ENCODE data around the gene AP1M1. TPM values are rescaled to one million over a fixed set of nuclear protein-coding genes. Genes with fewer than 3 reads are reported as not detected.
A peak's percentile ranks its signal among the peaks of the same experiment; 100 is the strongest.

AP1M1 gene
- total RNA-seq, 1 experiment from 2014 or later, result 27.7 TPM

GRCh38 chr19:16247353-16248182, 49.9 kb downstream of the AP1M1 start:
- ATAC-seq (peak; percentile 99), DNase-seq (ENCODE audit: low spot score) (peak; percentile 95)
- Mint-ChIP-seq H3K9me3 (no peaks in the 10 kb centered on the region), H3K4me1 (no peaks in the 10 kb centered on the region), H3K27ac (0 out of 2 replicates have a peak overlapping the region, but pooled peaks have one; percentile 48), H3K4me3 (no peak overlapping the region), H3K27me3 (ENCODE audit: low read depth) (no peaks in the 10 kb centered on the region), H3K36me3 (no peaks in the 10 kb centered on the region)
- TF ChIP-seq ZBTB21 (CRISPR knock-in tag; IDR thresholded peaks at IDR 0.05; ENCODE audit: borderline replicate concordance) (no peak), ZNF121 (CRISPR knock-in tag; IDR thresholded peaks at IDR 0.05) (peak; percentile 59; the same call in 1 of the 2 replicates), JUN (CRISPR knock-in tag; IDR thresholded peaks at IDR 0.05) (no peak), CTCF (IDR thresholded peaks at IDR 0.05) (peak; percentile 80), GRHL2 (CRISPR knock-in tag; IDR thresholded peaks at IDR 0.05; ENCODE audit: insufficient replicate concordance, severe bottlenecking) (no peak), CBFB (CRISPR knock-in tag; IDR thresholded peaks at IDR 0.05; ENCODE audit: low read depth) (no peak), NFYB (CRISPR knock-in tag; conservative IDR thresholded peaks at IDR 0.05; ENCODE audit: low read depth) (no peak)
- POLR2A ChIA-PET, result interaction anchor here (0.6 kb wide), 1 partner anchor 818 kb away, joined by 4 read pairs; no protein-coding TSS in a partner anchor
- CTCF ChIA-PET, result interaction anchor here (0.6 to 6.4 kb wide), 26 partner anchors 11 to 1842 kb away, joined by 3 to 92 read pairs (median 4); partner anchors contain the start of gene FAM32A

GRCh38 chr19:16248380-16249023, 50.8 kb downstream of the AP1M1 start:
- Mint-ChIP-seq H3K9me3 (no peaks in the 10 kb centered on the region), H3K4me3 (no peak overlapping the region), H3K4me1 (no peaks in the 10 kb centered on the region), H3K27me3 (ENCODE audit: low read depth) (no peaks in the 10 kb centered on the region), H3K27ac (no peak overlapping the region), H3K36me3 (no peaks in the 10 kb centered on the region)
- no peak for TF ChIP-seq GABPB1 (CRISPR knock-in tag; IDR thresholded peaks at IDR 0.05)
- no peak for TF ChIP-seq JUN (CRISPR knock-in tag; IDR thresholded peaks at IDR 0.05)
- TF ChIP-seq GRHL2 (CRISPR knock-in tag; IDR thresholded peaks at IDR 0.05; ENCODE audit: insufficient replicate concordance, severe bottlenecking), result no peak
- no peak for TF ChIP-seq SP1 (CRISPR knock-in tag; conservative IDR thresholded peaks at IDR 0.05)
- ATAC-seq (no peak), DNase-seq (ENCODE audit: low spot score) (no peak)
- ChIA-PET CTCF (interaction anchor here (0.6 to 6.4 kb wide), 11 partner anchors 11 to 1842 kb away, joined by 3 to 92 read pairs (median 4); no protein-coding TSS in a partner anchor), POLR2A (interaction anchor here (0.6 kb wide), 1 partner anchor 819 kb away, joined by 4 read pairs; no protein-coding TSS in a partner anchor)

GRCh38 chr19:16249826-16250404, 52.2 kb downstream of the AP1M1 start:
- ChIA-PET CTCF (no interaction called here), POLR2A (no interaction called here)
- ATAC-seq, result no peak
- H3K27me3 Mint-ChIP-seq (ENCODE audit: low read depth), result no peaks in the 10 kb centered on the region
- DNase-seq (ENCODE audit: low spot score), result no peak
- H3K36me3 Mint-ChIP-seq, result no peaks in the 10 kb centered on the region
- H3K9me3 Mint-ChIP-seq, result 0 out of 2 replicates have a peak, but pooled peaks cover 2% of the 10 kb centered on the region
- no peak overlapping the region for H3K27ac Mint-ChIP-seq
- H3K4me1 Mint-ChIP-seq, result no peaks in the 10 kb centered on the region
- TF ChIP-seq STAT6 (CRISPR knock-in tag; conservative IDR thresholded peaks at IDR 0.05; ENCODE audit: low read depth), result no peak
- TF ChIP-seq GABPB1 (CRISPR knock-in tag; IDR thresholded peaks at IDR 0.05), result no peak
- TF ChIP-seq ZBTB43 (CRISPR knock-in tag; IDR thresholded peaks at IDR 0.05), result no peak
- TF ChIP-seq TEAD1 (CRISPR knock-in tag; IDR thresholded peaks at IDR 0.05), result no peak
- no peak for TF ChIP-seq ELF4 (CRISPR knock-in tag; IDR thresholded peaks at IDR 0.05; ENCODE audit: low read depth)
- TF ChIP-seq MAX (CRISPR knock-in tag; IDR thresholded peaks at IDR 0.05), result no peak
- TF ChIP-seq NR1H2 (CRISPR knock-in tag; IDR thresholded peaks at IDR 0.05), result no peak
- TF ChIP-seq ZMAT4 (CRISPR knock-in tag; IDR thresholded peaks at IDR 0.05), result no peak
- no peak for TF ChIP-seq ZNF281 (CRISPR knock-in tag; IDR thresholded peaks at IDR 0.05)
- H3K4me3 Mint-ChIP-seq, result no peak overlapping the region
